EL (cell line): ENCODE measurements around the gene PFN1.
"Not testable (repeated sequence)": the region's sequence is repeated elsewhere in the genome, so short reads cannot be mapped to it uniquely, and the experiment has no call there.

Source experiments
- DNase-seq: peaks from one replicate; pipeline ENCODE4 v3.0.0-alpha.2; 2016

The PFN1 gene

DNA sequence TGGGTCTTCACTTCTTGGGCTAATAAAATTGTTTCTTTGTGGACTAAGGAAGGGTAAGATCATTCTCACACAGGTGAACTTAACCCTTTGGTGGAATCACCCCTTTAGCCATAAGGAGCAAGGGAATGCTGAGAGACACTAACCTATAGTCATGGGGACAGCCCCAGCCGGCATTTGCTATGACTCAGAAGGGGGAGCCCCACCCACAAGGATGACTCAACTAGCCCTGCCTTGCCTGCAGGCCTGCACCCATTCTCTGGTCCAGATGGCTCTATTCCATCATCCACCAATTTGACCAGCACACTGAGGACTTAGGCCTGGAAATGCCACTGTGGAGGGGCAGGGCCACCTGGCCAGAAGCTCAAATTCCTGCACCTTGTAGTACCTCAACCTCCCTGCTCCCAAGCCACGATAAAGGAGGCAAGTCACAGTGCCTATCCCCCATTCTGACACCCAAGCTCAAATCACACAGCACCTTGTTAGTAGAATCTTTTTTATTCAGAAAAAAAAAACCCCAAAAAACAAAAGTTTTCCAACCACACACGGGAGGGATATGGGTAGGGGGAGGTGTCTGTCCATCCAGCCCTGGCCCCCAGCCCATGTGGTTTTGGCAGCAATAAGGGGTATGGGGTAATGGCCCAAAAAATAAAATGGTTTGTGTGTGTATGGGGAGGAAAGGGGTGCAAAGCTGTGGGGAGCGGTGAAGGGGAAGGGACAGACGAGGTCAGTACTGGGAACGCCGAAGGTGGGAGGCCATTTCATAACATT is 3.0 kb downstream of the PFN1 start:
- DNase-seq: peak; percentile 97

DNA sequence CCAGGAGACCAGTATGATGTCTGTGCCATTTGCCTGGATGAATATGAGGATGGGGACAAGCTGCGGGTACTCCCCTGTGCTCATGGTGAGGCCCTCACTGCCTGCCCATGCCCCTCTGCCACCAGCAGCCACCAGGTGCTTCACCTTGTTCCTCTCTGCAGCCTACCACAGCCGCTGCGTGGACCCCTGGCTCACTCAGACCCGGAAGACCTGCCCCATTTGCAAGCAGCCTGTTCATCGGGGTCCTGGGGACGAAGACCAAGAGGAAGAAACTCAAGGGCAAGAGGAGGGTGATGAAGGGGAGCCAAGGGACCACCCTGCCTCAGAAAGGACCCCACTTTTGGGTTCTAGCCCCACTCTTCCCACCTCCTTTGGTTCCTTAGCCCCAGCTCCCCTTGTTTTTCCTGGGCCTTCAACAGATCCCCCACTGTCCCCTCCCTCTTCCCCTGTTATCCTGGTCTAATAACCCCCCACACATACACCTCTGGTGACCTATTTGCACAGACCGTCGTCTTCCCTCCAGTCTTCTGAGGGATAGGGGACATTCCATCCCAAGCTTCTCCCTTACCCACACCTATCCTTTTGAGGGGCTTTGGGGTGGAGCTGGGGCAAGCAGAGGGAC is 3.7 kb downstream of the PFN1 start:
- DNase-seq: no peak

DNA sequence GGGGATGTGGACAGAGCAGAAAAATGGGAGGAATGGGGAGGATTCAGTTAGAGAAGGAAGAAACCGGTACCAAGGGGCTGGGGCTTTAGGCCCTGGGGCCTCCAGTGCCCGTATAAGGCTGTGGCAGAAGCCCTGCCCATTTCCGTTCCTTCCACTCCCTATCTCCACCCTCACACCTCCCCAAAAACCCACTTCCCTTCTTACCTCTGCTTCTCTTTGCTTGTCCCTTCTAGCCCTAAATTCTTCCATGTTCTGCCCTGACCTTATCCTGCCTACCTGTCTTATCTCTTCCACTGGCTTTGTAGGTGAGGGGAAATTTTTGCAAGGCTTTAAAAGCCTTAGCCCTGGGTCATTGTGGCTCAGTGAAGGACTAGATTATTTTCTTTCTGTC is 4.2 kb downstream of the PFN1 start:
- DNase-seq: no peak

DNA sequence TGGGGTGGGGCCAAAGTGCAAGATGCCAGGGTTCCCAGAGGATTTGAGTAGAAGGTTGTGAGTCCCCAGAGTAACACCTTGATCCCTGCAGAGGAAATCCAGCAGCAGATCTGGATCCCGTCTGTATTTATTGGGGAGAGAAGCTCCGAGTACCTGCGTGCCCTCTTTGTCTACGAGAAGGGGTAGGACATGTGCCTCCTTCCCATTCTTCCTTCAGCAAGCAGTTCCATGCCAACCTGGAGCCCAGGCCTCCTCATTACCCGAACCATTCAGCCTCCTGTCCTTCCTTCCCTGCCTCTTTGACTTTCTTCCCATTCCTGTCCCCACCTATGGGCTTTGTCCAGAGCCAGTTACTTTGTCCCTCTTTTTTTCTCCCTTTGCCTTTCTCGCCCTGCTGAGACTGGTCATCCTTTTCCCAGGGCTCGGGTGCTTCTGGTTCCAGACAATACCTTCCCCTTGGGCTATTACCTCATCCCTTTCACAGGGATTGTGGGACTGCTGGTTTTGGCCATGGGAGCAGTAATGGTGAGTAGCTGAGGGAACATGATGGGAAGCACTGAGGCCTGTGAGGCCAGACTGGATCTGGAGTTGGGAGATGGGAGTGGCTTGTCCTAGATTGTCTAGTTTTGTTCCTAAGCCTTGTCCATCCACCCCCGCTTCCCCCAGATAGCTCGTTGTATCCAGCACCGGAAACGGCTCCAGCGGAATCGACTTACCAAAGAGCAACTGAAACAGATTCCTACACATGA is 5.4 kb downstream of the PFN1 start:
- no peak for DNase-seq

DNA sequence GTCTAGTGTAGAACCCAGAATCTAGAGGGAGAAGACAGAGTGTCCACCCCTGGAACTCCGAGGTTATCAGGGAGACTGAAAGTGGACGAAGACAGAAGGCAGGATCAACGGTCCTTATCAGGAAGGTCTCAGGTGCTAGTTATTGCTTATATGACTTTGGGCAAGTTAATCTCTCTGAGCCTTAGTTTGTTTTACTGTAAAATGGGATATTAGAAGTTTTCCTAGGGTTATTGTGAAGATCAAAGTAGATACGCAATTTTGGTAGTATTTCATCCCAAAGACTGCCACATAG is 7.1 kb downstream of the PFN1 start:
- no peak for DNase-seq

DNA sequence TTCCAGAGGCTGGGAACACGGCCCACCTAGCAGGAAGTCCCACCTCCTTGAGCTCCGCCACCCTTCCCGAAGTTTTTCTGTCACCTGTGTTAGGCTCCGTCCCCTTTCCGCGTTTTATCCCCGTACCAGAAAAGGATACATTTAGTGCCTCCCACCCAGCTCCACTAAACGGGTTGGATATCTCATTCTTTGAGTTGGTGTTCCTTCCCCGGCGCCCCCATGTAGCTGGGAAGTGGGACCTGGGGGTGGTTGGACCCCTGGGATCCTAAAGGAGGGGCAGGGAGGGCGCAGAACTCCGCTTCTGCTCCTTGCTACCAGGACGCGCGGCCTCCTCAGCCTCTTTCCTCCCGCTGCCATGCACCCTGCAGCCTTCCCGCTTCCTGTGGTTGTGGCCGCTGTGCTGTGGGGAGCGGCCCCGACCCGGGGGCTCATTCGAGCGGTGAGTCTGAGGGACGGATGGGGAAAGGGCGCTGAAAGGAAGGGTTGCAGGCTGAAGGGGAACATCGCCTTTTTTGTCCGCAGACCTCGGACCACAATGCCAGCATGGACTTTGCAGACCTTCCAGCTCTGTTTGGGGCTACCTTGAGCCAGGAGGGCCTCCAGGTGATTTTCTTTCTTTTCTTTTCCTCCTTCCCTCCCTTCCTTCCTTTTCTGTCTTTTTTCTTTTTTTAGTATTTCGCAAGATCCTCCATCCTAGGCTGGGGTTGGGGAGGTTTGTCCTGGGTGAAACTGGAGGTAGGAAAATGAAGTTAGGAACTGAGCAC is 7.6 kb downstream of the PFN1 start:
- peak; percentile 39 for DNase-seq

DNA sequence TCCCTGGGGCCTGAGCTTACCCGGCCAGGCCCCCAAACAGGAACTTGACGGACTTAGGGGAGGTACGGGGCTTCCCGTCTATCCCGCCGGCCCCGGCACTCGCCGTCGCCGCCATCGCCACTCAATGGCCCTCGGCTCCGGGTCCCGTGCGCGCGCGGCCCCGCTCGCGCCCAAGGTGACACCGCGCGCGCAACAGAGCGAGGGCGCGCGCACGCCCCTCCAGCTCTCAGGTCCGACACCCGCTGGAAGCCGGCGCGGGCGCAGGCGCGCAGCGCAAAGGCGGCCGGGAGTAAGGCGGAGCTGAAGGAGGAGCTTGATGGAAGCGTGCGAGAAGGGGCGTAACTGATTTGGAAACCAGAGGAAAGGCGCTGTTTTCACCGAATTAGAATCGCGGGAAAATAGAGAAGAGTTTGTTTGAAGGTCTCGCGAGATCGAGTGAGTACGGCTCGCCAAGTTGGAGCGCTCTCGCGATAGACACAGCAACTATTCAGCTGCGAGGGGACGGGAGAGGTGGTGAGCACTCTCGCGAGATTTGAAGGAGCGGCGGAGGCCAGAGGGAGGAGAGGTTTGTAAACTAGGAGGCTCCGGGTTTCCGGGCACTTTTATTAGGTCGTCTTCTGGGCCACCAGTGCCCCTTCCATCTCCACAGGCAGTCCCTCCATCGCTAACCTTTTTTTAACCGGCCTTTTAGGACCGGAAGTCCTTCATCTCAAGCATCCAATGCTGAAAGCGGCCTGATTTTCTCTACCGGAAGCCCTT is 8.4 kb downstream of the PFN1 start, which contains the start of the genes RNF167 and SLC25A11:
RNF167 (plus strand) TSS at position 473 of the 759 bp plus-strand sequence. CDS start 642 bp downstream, outside the sequence.
SLC25A11 (minus strand) TSS at position 251 of the 759 bp plus-strand sequence; CDS start at position 115, 136 bp downstream.
- DNase-seq: peak; percentile 100

DNA sequence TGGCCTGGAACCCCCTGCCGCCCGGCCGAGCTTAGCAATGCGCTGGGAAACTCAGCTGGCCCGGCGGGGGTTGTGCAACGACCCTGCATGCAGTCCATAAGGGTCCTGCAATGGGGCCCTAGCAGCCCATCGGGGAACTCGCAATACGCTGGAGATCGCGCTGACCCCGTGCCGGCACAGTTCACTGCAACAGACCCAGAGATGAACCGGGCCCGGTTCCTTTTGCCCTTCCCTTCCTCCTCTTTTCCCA is 8.9 kb downstream of the PFN1 start:
- no peak for DNase-seq

DNA sequence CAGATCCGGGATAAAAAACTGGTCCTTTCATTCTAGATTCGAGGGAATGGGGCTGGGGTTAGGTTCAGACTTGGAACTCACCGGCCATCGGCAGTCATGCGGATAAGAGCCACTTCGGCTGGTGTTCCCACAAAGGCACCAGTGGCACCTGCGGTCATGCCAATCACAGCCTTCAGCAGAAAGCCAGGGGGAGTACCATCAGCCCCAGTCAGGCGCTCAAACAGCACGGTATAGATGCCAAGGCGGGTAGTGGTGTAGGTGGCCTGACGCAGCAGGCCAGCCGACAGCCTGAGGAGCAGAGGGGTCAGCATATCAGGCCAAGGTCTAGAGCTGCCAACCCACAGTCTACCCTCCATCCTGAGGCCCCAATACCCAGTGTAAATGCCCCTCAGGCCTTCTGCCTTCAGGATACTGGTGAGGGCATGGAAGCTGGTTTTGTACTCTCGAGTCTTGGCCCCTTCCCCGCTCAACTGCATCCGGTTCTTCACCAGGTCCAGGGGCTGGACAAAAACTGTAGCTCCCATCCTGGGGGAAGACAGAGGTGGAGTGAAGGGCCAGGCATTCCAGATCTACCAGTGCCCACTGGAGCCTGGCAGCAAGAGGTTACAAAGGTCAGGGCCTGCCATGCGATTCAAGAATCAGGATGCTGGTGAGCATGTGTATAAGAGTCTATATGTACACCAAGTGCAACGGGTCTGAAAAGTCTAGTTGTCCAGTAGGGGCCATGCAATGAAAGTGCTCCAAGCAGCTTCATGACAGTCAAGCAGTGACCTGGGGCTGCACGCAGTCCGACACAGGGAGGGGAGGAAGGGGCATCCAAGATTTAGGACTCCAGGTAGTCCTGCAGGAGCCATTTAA is 9.4 kb downstream of the PFN1 start:
- no peak for DNase-seq

DNA sequence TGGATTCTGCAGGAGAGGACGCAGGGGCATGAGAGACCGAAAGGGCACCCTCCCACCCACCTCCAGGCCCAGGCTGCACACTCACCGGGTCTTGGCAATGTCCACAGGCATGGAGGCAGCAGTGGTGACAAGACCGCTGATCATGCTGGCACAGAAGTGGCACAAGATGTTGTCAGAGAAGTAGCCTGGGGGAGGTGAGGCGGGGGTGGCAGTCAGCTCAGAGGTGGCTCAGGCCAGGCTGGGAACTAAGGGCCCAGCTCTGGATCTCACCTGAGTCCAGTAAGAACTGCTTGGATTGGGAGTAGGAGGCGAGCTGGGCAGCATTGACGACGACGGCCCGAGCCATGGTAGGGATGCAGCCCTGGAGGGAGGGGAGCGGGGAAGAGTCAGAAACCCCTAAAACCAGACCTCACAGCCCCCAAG is 10.2 kb downstream of the PFN1 start:
- no peak for DNase-seq

DNA sequence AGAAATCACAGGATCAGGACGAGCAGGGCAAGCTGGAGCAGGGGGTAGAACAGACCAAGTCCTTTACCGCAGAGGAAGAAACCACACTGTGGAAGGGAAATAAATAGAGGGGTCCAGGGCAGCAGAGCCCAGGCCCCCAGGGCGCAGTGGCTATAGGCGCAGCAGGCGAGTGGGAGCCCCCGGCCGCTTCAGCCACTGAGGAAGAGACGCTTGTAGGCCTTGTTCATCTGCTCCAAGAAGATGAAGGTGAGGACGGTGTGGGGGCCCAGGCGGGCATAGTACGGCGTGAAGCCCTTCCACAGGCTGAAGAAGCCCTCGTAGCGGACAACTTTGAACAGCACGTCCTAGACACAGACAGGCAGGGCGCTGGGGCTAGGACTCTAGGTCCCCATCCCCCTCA is 10.8 kb downstream of the PFN1 start:
- no peak for DNase-seq

DNA sequence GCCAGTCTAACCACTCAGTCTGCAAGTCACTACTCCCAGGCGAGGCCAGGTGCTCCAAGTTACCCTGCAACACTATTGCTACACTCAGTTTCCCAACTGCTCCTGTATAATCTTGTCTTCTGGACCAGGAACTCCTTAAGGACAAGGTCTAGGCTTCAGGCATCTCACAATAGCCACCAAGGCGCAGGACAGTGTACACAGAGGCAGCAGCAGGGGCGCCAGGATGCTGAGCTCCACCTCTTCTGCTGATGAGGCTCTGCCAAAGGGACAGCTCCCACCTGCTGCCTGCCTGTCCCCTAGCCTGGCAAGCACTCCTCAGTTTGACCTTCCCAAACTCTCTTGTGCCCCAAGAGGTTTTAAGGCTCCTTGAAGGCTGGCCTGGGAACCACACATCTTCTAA is 11.9 kb downstream of the PFN1 start:
- DNase-seq: no peak

DNA sequence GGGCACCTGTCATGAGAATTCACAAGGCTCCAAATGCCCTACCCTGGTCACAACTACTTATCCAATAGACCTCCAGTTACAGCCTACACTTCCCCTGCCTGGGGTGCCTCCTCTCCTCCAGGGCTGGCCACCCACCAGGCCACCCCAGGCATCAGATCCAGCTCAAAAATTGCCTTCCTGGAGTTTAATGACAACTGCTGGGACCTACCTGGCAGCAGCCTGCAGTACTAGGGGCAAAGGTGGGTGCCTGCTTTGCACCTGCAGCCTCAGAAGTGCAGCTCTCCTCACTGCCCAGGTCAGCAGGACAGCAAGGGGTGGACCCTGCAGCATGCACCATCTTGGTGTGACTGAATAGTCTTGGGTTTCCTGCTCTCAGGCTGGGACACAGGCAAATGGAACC is 12.7 kb downstream of the PFN1 start:
- DNase-seq: no peak

DNA sequence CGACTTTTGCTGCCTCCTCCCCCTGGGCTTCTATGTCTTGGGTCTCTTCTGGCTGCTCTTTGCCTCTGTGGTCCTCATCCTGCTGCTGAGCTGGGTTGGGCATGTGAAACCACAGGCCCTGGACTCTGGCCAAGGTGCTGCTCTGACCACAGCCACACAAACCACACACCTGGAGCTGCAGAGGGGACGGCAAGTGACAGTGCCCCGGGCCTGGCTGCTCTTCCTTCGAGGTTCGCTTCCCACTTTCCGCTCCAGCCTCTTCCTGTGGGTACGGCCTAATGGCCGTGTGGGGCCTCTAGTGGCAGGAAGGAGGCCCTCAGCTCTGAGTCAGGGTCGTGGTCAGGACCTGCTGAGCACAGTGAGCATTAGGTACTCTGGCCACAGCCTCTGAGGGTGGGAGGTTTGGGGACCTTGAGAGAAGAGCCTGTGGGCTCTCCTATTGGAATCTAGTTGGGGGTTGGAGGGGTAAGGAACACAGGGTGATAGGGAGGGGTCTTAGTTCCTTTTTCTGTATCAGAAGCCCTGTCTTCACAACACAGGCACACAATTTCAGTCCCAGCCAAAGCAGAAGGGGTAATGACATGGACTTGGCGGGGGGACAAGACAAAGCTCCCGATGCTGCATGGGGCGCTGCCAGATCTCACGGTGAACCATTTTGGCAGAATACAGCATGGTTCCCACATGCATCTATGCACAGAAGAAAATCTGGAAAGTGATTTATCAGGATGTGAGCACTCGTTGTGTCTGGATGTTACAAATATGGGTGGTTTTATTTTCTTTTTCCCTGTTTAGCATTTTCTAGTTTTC is 14.0 kb downstream of the PFN1 start:
- DNase-seq: peak; percentile 58

DNA sequence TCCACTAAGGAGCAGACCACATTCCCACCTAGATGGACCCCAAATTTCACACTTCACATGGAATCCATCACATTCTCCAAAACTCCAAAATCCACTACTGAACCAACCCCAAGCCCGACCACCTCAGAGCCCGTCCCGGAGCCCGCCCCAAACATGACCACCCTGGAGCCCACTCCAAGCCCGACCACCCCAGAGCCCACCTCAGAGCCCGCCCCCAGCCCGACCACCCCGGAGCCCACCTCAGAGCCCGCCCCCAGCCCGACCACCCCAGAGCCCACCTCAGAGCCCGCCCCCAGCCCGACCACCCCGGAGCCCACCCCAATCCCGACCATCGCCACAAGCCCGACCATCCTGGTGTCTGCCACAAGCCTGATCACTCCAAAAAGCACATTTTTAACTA is 14.7 kb downstream of the PFN1 start:
- DNase-seq: no peak

DNA sequence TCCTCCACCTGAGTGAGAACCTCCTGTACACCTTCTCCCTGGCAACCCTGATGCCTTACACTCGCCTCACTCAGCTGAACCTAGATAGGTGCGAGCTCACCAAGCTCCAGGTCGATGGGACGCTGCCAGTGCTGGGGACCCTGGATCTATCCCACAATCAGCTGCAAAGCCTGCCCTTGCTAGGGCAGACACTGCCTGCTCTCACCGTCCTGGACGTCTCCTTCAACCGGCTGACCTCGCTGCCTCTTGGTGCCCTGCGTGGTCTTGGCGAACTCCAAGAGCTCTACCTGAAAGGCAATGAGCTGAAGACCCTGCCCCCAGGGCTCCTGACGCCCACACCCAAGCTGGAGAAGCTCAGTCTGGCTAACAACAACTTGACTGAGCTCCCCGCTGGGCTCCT is 15.6 kb downstream of the PFN1 start:
- no peak for DNase-seq

DNA sequence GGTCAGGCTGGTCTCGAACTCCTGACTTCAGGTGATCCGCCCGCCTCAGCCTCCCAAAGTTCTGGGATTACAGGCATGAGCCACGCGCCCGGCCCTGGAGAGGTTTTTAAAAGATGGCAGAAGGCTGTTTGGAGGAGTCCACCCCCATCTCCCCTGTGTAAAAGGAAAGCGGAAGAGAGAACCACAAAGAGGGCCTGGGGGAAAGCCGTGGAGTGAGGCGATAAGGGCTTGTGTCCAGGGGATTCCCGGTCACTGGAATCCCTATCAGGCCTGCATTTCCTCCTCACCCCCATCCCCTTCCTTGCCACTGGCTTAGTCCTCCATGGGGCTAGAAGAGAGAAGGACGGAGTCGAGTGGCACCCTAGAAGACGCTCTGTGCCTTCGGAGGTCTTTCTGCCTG is 16.4 kb downstream of the PFN1 start, which contains the start of gene GP1BA:
GP1BA (plus strand) TSS at position 315 of the 400 bp plus-strand sequence. CDS start 328 bp downstream, outside the sequence.
- DNase-seq: no peak

DNA sequence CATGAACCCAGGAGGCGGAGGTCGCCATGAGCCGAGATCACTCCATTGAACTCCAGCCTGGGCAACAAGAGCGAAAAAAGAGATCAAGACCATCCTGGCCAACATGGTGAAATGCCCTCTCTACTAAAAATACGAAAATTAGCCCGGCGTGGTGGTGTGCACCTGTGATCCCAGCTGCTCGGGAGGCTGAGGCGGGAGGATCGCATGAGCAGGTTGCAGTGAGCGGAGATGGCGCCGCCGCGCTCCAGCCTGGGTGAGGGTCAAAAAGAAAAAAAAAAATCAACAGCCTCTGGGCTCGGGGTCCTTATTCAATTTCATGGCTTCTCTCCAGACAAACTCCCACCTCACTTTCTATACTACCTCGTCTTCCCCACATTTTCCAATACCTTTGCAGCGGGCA is 19.4 kb downstream of the PFN1 start:
- DNase-seq: no peak

DNA sequence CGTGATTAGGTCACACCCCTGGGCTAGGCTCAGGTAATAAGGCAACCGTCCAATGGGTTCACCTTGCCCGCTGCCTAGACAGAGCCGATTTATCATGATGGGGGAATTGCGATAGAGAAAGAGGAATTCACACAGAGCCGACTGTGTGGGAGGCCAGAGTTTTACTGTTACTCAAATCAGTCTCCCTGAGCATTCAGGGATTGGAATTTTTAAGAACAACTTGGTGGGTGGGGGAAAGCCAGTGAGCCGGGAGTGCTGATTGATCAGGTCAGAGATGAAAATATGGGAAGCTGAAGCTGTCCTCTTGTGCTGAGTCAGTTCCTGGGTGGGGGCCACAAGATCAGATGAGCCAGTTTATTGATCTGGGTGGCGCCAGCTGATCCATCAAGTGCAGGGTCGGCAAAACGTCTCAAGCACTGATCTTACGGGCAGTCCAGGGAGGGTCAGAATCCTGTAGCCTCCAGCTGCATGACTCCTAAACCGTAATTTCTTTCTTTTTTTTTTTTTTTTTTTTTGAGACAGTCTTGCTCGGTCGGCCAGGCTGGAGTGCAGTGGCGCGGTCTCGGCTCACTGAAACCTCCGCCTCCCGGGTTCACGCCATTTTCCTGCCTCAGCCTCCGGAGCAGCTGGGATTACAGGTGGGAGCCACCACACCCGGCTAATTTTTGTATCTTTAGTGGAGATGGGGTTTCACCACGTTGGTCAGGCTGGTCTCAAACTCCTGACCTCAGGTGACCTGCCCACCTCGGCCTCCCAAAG is 21.6 kb downstream of the PFN1 start:
- DNase-seq: not testable (repeated sequence)

DNA sequence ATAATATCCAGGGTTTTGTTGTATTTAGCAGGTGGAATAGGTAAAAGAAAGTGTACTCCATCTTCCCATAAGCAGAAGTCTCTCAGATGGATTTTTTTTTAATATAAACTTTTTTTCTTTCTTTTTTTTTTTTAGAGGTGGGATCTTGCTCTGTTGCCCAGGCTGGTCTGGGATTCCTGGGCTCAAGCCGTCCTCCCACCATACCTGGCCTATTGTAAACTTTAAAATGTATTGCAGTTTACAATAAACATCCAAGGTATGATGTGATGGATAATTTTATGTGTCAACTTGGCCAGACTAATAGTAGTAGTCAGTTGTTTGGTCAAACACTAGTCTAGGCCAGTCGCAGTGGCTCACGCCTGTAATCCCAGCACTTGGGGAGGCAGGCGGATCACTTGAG is 27.0 kb downstream of the PFN1 start:
- DNase-seq: no peak
